Measurements from ENCODE around the gene MSI2.

Gene MSI2

DNA sequence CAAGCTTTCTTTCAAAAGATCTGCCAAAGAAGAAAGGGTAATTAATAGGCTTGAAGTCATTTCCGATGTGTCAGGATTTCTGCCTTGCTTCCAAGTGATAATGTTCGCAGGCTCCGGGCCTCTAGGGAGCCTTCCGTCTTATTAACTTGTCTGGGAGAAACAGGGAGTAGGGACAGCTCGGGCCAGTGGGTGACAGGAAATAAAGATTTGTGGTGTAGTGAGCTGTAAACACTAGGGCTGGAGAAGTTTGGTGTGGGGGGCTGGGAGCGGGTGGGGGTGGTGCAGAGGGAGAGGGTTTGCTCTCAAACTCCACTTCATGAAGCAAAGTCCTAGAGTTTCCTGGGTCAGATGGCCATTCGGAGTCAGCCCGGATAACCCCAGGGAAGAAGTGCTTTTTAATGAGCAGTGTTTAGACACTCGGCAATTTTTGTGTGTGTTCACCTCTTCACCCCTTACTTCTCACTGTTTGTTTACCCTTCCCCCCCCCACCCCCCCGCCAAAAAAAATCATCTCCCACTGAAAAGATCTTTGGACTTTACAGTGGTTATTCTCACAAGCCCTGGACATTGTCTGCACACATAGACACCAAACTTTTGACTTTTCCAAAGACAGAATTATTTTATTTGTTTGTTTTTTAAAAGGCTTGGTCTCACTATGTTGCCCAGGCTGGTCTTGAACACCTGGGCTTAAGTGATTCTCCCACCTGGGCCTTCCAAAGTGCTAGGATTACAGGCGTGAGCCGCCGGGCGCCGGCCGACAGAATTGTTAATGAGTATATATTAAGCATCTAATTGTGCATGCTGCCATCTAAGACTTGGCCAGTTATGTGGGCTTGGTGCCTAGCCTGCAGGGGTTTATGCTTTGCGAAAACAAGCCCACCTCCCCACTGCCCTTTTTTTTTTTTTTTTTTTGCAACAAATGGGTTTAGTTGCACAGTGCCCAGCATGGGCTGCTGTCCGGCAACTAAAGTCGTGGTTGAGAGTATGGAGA, 292.4 kb downstream of the MSI2 start:
- H3K4me1 ChIP-seq (ENCODE audit: control insufficient read depth, low read length) = peaks cover 98% of the 10 kb centered on the region
- peaks cover 57% of the 10 kb centered on the region for H3K79me2 ChIP-seq (ENCODE audit: control insufficient read depth, low read length)
- peak overlapping the region; percentile 93 for H3K4me2 ChIP-seq (ENCODE audit: low read length)
- peaks cover 31% of the 10 kb centered on the region for H3K36me3 ChIP-seq (ENCODE audit: control insufficient read depth, low read length)
- H3K4me3 ChIP-seq (ENCODE audit: low read length) = peak overlapping the region; percentile 88
- H3K27ac ChIP-seq (ENCODE audit: low read depth, low read length) = peak overlapping the region; percentile 98
- H3K27me3 ChIP-seq (ENCODE audit: control insufficient read depth, low read length) = no peaks in the 10 kb centered on the region
- peaks cover 41% of the 10 kb centered on the region for H3F3A ChIP-seq (ENCODE audit: control insufficient read depth, insufficient read depth)
- TF ChIP-seq, protein P1, sequence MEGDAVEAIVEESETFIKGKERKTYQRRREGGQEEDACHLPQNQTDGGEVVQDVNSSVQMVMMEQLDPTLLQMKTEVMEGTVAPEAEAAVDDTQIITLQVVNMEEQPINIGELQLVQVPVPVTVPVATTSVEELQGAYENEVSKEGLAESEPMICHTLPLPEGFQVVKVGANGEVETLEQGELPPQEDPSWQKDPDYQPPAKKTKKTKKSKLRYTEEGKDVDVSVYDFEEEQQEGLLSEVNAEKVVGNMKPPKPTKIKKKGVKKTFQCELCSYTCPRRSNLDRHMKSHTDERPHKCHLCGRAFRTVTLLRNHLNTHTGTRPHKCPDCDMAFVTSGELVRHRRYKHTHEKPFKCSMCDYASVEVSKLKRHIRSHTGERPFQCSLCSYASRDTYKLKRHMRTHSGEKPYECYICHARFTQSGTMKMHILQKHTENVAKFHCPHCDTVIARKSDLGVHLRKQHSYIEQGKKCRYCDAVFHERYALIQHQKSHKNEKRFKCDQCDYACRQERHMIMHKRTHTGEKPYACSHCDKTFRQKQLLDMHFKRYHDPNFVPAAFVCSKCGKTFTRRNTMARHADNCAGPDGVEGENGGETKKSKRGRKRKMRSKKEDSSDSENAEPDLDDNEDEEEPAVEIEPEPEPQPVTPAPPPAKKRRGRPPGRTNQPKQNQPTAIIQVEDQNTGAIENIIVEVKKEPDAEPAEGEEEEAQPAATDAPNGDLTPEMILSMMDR (IDR thresholded peaks at IDR 0.05; ENCODE audit: low read depth, low read length, poor library complexity, severe bottlenecking) = no peak
- TF ChIP-seq EZH2phosphoT487 (IDR thresholded peaks at IDR 0.05; ENCODE audit: borderline replicate concordance, low read length) = no peak
- H4K20me1 ChIP-seq (ENCODE audit: control insufficient read depth, insufficient read depth, low read depth, low read length) = no peaks in the 10 kb centered on the region
- no peaks in the 10 kb centered on the region for H3K9me2 ChIP-seq (replicated peaks; ENCODE audit: control insufficient read depth, low read length)
- no peaks in the 10 kb centered on the region for H3K9me3 ChIP-seq (ENCODE audit: control insufficient read depth, insufficient read depth, low read length)

DNA sequence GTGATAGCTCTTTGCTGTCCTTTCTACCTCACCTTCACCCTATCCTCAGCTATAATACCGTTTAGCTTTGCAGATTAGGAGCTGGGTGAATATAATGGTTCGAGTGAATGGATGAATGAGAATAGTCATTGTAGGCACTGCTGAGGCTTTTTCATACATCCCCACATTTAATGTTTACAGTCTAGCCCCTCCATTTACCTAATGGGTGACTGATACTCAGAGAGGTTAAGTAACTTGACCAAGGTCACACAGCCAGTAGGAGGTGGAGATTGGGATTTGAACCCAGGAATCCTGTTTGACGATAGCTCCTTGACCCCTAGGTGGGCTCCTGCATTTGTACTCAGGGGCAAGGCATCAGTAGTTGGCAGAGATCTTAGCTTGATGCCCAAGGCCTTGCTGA, 293.1 kb downstream of the MSI2 start:
- Histone ChIP-seq H4K20me1 (ENCODE audit: control insufficient read depth, insufficient read depth, low read depth, low read length) (no peaks in the 10 kb centered on the region), H3F3A (ENCODE audit: control insufficient read depth, insufficient read depth) (peaks cover 41% of the 10 kb centered on the region), H3K36me3 (ENCODE audit: control insufficient read depth, low read length) (peaks cover 30% of the 10 kb centered on the region), H3K4me2 (ENCODE audit: low read length) (peak overlapping the region; percentile 93), H3K4me1 (ENCODE audit: control insufficient read depth, low read length) (peaks cover 98% of the 10 kb centered on the region), H3K9me2 (replicated peaks; ENCODE audit: control insufficient read depth, low read length) (no peaks in the 10 kb centered on the region), H3K27me3 (ENCODE audit: control insufficient read depth, low read length) (no peaks in the 10 kb centered on the region), H3K9me3 (ENCODE audit: control insufficient read depth, insufficient read depth, low read length) (no peaks in the 10 kb centered on the region), H3K79me2 (ENCODE audit: control insufficient read depth, low read length) (peaks cover 59% of the 10 kb centered on the region), H3K27ac (ENCODE audit: low read depth, low read length) (peak overlapping the region; percentile 98), H3K4me3 (ENCODE audit: low read length) (peak overlapping the region; percentile 88)
- TF ChIP-seq EZH2phosphoT487 (IDR thresholded peaks at IDR 0.05; ENCODE audit: borderline replicate concordance, low read length) = no peak
- TF ChIP-seq, protein P1 (IDR thresholded peaks at IDR 0.05; ENCODE audit: low read depth, low read length, poor library complexity, severe bottlenecking) = no peak

DNA sequence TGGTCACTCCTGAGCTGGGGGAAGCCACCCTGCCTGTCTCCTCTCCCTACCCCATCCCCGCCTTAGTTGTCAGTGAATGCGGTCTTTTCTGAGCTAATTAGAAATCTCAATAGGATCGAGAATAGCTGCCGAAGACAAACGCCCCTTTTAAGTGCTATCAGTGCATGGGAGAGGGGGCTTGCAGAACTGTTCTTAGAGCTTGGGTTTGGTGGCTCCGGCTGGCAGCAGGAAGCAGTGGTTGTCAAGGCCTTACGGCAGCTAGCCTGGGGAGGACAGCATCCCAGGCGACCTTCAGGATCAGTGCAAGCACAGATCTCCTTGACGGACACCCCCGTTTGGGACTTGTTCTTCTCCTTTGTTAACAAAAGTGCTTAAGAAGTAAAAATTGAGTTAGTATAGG, 293.7 kb downstream of the MSI2 start:
- H3K4me3 ChIP-seq (ENCODE audit: low read length) = peak overlapping the region; percentile 88
- H3K36me3 ChIP-seq (ENCODE audit: control insufficient read depth, low read length) = peaks cover 30% of the 10 kb centered on the region
- TF ChIP-seq EZH2phosphoT487 (IDR thresholded peaks at IDR 0.05; ENCODE audit: borderline replicate concordance, low read length) = no peak
- TF ChIP-seq, protein P1 (IDR thresholded peaks at IDR 0.05; ENCODE audit: low read depth, low read length, poor library complexity, severe bottlenecking) = no peak
- peak overlapping the region; percentile 98 for H3K27ac ChIP-seq (ENCODE audit: low read depth, low read length)
- H3K79me2 ChIP-seq (ENCODE audit: control insufficient read depth, low read length) = peaks cover 59% of the 10 kb centered on the region
- peaks cover 37% of the 10 kb centered on the region for H3F3A ChIP-seq (ENCODE audit: control insufficient read depth, insufficient read depth)
- H3K9me2 ChIP-seq (replicated peaks; ENCODE audit: control insufficient read depth, low read length) = no peaks in the 10 kb centered on the region
- H3K4me2 ChIP-seq (ENCODE audit: low read length) = peak overlapping the region; percentile 93
- H3K4me1 ChIP-seq (ENCODE audit: control insufficient read depth, low read length) = peaks cover 98% of the 10 kb centered on the region
- no peaks in the 10 kb centered on the region for H3K9me3 ChIP-seq (ENCODE audit: control insufficient read depth, insufficient read depth, low read length)
- H3K27me3 ChIP-seq (ENCODE audit: control insufficient read depth, low read length) = no peaks in the 10 kb centered on the region
- no peaks in the 10 kb centered on the region for H4K20me1 ChIP-seq (ENCODE audit: control insufficient read depth, insufficient read depth, low read depth, low read length)

Measured in DOHH2 (cell line).